MCF 10A (cell line): Measurements from ENCODE around the gene GGPS1. TPM values are rescaled to one million over a fixed set of nuclear protein-coding genes. Genes with fewer than 3 reads are reported as not detected.

ENCODE experiments used
- BruUV-seq: library from RNA; stranded (reverse); fragments of 400-500 nt; replicated peaks from 2 replicates; lab custom pipeline; 2021; lab: Mats Ljungman, UMichigan
- CTCF ChIA-PET: fragments of 300-600 bp; sonication (Branson Sonifier 250); formaldehyde crosslinking; extraction: SDS; loops from one replicate; lab custom pipeline; 2021; ENCODE audit warnings: antibody characterized with exemption, inconsistent platforms; lab: Yijun Ruan, JAX
- POLR2A ChIA-PET: fragments of 300-600, 350-650 bp; sonication (Branson Sonifier 250); formaldehyde crosslinking; extraction: SDS; loops from one replicate; lab custom pipeline; 2020; ENCODE audit warnings: antibody characterized with exemption, inconsistent platforms; lab: Yijun Ruan, JAX
- DNase-seq: peaks from one replicate; pipeline ENCODE4 v3.0.0-alpha.2; 2018; ENCODE audit not compliant: unreplicated experiment
- H3K27ac Mint-ChIP-seq: one replicate; pipeline ENCODE4 v1.8.0; 2022; ENCODE audit warnings: mild to moderate bottlenecking, low read depth, mixed read lengths; ENCODE audit not compliant: unreplicated experiment
- H3K27me3 Mint-ChIP-seq: one replicate; pipeline ENCODE4 v1.8.0; 2022; ENCODE audit warnings: mixed read lengths; ENCODE audit not compliant: insufficient read depth, unreplicated experiment
- H3K36me3 Mint-ChIP-seq: one replicate; pipeline ENCODE4 v1.8.0; 2022; ENCODE audit warnings: mild to moderate bottlenecking, moderate library complexity, mixed read lengths; ENCODE audit not compliant: insufficient read depth, unreplicated experiment
- H3K4me1 Mint-ChIP-seq: one replicate; pipeline ENCODE4 v1.8.0; 2022; ENCODE audit warnings: mixed read lengths; ENCODE audit not compliant: insufficient read depth, unreplicated experiment
- H3K4me3 Mint-ChIP-seq: one replicate; pipeline ENCODE4 v1.8.0; 2022; ENCODE audit warnings: mild to moderate bottlenecking, moderate library complexity, mixed read lengths; ENCODE audit not compliant: unreplicated experiment
- H3K9me3 Mint-ChIP-seq: one replicate; pipeline ENCODE4 v1.8.0; 2022; ENCODE audit warnings: mixed read lengths; ENCODE audit not compliant: unreplicated experiment
- intact Hi-C: fragments of 100-400 bp; cut with micrococcal nuclease; formaldehyde crosslinking; loops from 2 replicates; pipeline ENCODE4 v1.14.1; 2022
- total RNA-seq: library from RNA; stranded (reverse); gene quantifications from 2 replicates; pipeline ENCODE4 v1.2.3, GENCODE V29; 2022
- TF ChIP-seq, protein P1 (sequence below): fragments of 200-600 bp; IDR thresholded peaks from one replicate; pipeline ENCODE4 v1.8.0; 2022; ENCODE audit warnings: antibody characterized with exemption, mild to moderate bottlenecking; ENCODE audit not compliant: unreplicated experiment

GGPS1 gene
- total RNA-seq, 1 experiment from 2014 or later, result 74.8 TPM

DNA sequence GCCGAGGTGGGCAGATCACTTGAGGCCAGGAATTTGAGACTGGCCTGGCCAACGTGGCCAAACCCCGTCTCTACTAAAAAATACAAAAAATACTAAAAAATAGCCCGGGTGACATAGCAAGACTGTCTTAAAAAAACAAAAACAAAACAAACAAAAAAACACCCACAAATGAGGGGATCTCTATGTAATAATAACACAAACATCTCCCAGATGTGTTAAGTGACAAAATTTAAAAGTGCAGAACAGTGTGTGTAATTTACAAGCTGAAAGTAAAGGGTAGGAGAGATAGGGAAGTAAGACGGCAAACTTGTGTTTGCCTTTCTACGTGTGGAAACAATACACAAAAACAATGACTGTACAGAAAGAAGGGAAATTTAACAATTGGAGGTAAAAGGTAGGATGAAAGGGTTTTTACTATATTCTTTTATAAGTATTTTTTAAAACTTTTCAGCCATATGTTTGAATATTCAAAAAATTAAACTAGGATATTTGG is 36.7 kb upstream of the GGPS1 start:
- peaks cover 27% of the 10 kb centered on the region for H3K4me1 Mint-ChIP-seq
- no peaks in the 10 kb centered on the region for H3K9me3 Mint-ChIP-seq
- H3K36me3 Mint-ChIP-seq, result no peaks in the 10 kb centered on the region
- intact Hi-C loops, result no loop called here
- ChIA-PET POLR2A (interaction anchor here (1.0 kb wide), 1 partner anchor 19 kb away, joined by 3 read pairs; no protein-coding TSS in a partner anchor), CTCF (interaction anchor here (1.1 kb wide), 1 partner anchor 125 kb away, joined by 4 read pairs; no protein-coding TSS in a partner anchor)
- BruUV-seq, result no TSS peak
- no peak overlapping the region for H3K27ac Mint-ChIP-seq
- TF ChIP-seq, protein P1, sequence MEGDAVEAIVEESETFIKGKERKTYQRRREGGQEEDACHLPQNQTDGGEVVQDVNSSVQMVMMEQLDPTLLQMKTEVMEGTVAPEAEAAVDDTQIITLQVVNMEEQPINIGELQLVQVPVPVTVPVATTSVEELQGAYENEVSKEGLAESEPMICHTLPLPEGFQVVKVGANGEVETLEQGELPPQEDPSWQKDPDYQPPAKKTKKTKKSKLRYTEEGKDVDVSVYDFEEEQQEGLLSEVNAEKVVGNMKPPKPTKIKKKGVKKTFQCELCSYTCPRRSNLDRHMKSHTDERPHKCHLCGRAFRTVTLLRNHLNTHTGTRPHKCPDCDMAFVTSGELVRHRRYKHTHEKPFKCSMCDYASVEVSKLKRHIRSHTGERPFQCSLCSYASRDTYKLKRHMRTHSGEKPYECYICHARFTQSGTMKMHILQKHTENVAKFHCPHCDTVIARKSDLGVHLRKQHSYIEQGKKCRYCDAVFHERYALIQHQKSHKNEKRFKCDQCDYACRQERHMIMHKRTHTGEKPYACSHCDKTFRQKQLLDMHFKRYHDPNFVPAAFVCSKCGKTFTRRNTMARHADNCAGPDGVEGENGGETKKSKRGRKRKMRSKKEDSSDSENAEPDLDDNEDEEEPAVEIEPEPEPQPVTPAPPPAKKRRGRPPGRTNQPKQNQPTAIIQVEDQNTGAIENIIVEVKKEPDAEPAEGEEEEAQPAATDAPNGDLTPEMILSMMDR, result no peak
- H3K27me3 Mint-ChIP-seq, result no peaks in the 10 kb centered on the region
- no peak overlapping the region for H3K4me3 Mint-ChIP-seq
- no peak for DNase-seq

DNA sequence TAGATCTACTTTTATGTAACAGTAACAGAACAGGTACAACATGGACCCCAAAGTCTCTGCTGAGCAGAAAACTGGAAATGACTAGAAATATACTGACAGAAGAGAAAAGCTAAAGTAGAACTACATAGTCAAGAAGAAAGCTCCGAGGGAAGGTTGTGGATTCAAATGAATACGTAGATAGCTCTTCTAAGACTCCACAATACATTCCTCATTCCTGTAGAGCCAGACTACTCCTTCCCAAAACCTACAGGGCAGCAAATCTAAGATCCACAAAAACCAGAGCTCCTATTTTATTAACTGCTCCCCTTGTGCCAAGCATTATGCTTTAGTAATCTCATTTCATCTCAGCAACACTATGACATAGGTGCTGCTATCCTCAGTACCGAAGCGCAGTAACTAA is 35.6 kb upstream of the GGPS1 start:
- BruUV-seq, result no TSS peak

DNA sequence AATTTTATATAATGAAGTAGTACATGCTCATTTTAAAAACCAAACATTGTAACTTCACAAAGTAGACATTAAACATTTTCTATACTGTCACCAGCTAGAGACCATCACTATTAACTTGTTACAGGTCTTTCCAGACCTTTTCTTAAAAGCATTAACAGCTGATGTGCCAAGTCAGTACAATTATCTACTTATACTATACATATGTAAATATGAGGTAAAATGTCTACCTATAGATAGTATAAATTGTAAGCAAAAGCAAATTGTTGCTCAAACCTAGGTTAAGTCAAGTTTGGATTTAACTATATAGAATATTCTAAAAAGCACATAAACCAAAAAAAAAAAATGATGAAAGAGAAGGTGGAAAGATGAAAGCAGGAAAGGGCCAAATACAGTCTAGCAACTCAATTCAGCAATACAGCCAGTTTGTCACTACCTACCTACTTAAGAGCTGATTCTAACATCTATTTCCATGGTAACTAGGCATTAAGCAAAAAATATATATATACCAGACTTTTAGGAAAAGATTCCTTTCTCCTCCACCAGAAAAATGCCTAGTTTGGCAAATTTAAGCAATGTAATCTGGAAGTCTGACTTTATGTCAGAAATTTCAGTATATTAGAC is 34.9 kb upstream of the GGPS1 start:
- peaks cover 24% of the 10 kb centered on the region for H3K4me1 Mint-ChIP-seq
- no peaks in the 10 kb centered on the region for H3K27me3 Mint-ChIP-seq
- no peak overlapping the region for H3K27ac Mint-ChIP-seq
- H3K4me3 Mint-ChIP-seq, result no peak overlapping the region
- TF ChIP-seq, protein P1, result no peak
- intact Hi-C loops, result no loop called here
- POLR2A ChIA-PET, result interaction anchor here (0.8 kb wide), 1 partner anchor 35 kb away, joined by 4 read pairs; the partner anchor contains the start of genes ARID4B and GGPS1
- BruUV-seq, result no TSS peak
- peaks cover 7% of the 10 kb centered on the region for H3K9me3 Mint-ChIP-seq
- no peaks in the 10 kb centered on the region for H3K36me3 Mint-ChIP-seq
- no peak for DNase-seq
- CTCF ChIA-PET, result interaction anchor here (0.7 to 0.9 kb wide), 4 partner anchors 11 to 51 kb away, joined by 3 to 8 read pairs (median 4); no protein-coding TSS in a partner anchor

More for the DNA sequence above, 35.6 kb upstream of the GGPS1 start:
- Mint-ChIP-seq H3K4me3 (no peak overlapping the region), H3K27me3 (no peaks in the 10 kb centered on the region), H3K36me3 (no peaks in the 10 kb centered on the region), H3K27ac (no peak overlapping the region), H3K9me3 (peaks cover 3% of the 10 kb centered on the region), H3K4me1 (peaks cover 20% of the 10 kb centered on the region)
- ChIA-PET CTCF (interaction anchor here (0.7 kb wide), 3 partner anchors 10 to 21 kb away, joined by 3 read pairs; no protein-coding TSS in a partner anchor), POLR2A (interaction anchor here (0.6 to 0.7 kb wide), 2 partner anchors 22 to 24 kb away, joined by 3 read pairs; no protein-coding TSS in a partner anchor)
- no peak for DNase-seq
- intact Hi-C loops, result no loop called here
- TF ChIP-seq, protein P1, result no peak

DNA sequence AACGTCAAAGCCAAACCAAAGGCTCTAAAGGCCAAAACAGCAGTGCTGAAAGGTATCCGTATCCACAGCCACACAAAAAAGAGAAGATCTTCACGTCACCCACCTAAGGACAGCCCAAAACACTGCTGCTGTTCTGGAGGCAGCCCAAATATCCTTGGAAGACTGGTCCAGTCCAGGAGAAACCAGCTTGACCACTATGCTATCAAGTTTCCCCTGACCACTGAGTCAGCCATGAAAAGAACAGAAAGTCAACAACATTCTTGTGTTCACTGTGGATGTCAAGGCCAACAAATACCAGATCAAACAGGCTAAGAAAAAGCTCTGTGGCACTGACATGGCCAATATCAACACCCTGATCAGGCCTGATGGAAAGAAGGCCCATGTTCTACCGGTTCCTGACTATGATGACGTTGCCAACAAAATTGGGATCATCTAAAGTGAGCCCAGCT is 32.4 kb upstream of the GGPS1 start:
- Mint-ChIP-seq H3K27me3 (no peaks in the 10 kb centered on the region), H3K4me1 (peaks cover 24% of the 10 kb centered on the region), H3K27ac (peak overlapping the region; percentile 2), H3K9me3 (peaks cover 7% of the 10 kb centered on the region), H3K4me3 (no peak overlapping the region), H3K36me3 (no peaks in the 10 kb centered on the region)
- intact Hi-C loops, result no loop called here
- CTCF ChIA-PET, result interaction anchor here (0.6 to 1.0 kb wide), 5 partner anchors 8 to 210 kb away, joined by 3 to 5 read pairs (median 3); no protein-coding TSS in a partner anchor
- peak; percentile 20 for DNase-seq
- POLR2A ChIA-PET, result interaction anchor here (1.0 to 2.5 kb wide), 2 partner anchors 9 to 17 kb away, joined by 3 to 11 read pairs; no protein-coding TSS in a partner anchor
- BruUV-seq, result no TSS peak
- TF ChIP-seq, protein P1, result no peak
